NCI-H524 treated with DMSO at 0.1 percent for 48 hours (cell line): Measurements from ENCODE around the gene CHRNA4.
"Not testable (repeated sequence)": the region's sequence is repeated elsewhere in the genome, so short reads cannot be mapped to it uniquely, and the experiment has no call there.

Experiments
- DNase-seq: peaks from one replicate; lab custom pipeline; 2025; lab: John Stamatoyannopoulos, UW

Gene CHRNA4

DNA sequence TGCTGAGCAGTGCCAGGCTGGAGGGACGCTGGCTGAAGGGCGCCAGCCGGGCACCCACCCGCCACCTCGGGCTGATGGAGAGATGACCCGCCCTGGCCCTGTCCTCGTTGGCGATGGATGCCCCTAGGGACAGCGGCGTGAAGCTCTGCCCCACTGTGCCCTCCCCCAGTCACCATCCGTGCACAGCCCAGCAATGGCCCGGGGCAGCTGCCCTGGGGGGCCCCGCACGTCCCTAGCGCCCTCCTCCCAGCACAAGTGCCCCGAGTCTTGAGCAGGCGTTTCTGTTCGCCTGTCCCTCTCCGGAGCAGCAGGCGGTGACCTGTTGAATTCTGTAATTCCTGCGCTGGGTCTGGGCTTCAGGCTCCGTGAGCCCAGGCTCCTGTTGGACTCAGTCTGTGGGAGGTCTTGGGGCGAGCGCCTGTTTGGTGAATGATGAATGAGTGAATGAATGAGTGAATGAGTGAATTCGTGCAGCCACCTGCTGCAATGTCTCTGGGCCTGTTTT lies 36.8 kb upstream of the CHRNA4 start:
- DNase-seq: no peak

DNA sequence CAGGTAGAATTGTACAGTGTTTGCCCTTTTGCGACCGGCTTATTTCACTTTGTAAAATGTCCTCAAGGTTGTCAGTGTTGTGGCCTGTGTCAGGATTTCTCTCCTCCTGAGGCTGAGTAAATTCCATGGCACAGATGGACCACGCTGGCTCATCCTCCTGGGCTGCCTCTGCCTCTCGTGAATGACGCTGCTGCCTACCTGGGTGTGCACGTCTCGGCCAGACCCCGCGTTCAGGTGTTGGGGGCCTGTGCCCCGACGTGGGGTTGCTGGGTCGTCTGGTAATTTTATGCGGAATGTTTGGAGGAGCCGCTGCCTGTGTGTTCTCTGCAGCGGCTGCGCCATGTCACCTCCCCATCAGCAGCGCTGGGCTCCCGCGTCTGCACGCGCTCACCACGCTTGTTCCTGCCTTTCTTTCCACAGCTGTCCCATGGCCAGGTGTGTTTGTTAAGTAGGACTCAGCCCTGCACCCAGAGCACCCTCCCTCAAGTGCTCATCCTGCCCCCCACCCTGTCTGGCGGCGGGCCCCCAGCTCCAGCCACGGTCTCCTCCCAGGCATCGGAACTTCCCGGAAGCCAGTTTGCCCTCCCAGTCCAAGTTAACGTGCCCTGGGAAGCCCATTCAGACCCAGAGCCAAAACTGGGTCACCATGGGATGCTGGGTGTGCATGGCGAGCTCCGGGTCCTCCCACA lies 36.1 kb upstream of the CHRNA4 start:
- no peak for DNase-seq

GRCh38 chr20:63396300-63396699 lies 35.2 kb upstream of the CHRNA4 start:
- no peak for DNase-seq

GRCh38 chr20:63395723-63396122 lies 34.6 kb upstream of the CHRNA4 start:
- DNase-seq: no peak

- DNase-seq: no peak
Observed at GRCh38 chr20:63394920-63395455, 33.8 kb upstream of the CHRNA4 start.

DNA sequence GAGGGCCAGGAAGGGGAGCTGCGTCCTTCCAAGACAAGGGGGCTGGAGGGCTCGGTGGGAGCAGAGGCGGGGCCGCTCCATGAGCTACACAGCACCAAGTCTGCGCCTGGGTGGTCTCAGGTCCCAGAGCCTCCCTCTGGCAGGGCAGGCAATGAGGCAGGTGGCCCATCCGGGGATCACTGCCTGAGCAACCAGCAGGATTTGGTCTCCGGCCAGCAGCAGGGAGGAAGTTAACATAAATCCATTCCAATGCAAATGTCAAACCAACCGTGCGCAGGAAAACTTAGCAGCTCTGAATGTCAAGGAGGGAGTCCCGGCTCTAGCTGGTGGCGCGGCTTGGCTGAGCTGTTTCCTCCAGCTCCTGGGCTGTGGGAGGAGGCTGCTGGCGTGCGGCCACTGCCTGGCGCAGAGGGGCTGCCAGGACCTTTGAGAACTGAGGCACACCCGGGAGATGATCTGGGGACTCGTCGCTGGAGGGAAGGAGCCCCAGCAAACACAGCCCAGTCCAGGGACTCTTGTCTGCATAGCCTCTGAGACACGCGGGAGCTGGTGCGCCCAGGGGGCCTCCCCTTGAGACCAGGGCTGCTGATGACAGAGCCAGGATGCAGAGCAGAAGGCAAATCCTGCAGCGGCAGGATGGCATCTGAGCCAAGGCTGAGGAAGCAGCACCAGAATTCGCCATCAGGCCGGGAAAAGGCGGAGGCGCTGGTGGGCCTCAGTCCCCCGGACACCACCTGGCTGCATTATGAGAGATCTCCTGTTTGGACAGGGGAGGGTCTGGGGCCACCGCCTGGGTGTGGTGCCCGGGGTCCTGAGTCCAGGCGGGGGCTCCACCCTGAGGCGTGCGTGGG lies 33.1 kb upstream of the CHRNA4 start:
- no peak for DNase-seq

DNA sequence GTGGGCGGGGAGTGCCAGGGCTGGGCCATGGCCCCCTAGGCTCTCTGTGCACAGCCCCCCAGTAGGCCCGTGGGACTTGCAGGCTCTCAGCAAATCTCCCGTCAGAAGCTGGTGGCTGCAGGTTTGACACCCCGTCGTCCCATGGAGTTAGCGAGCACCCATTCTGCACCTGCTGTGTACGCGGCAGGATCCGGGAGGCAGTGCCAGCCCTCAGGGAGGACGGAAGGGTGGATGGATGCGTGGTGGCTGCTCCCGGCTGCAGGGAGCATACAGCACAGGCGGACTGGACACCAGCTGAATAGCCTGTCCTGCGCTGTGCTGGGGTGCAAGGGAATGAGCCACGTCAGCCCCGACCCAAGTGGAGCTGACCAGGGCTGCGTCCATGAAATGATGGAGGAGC lies 32.4 kb upstream of the CHRNA4 start:
- DNase-seq: no peak

- DNase-seq: no peak
Observed at GRCh38 chr20:63392465-63393365, 31.6 kb upstream of the CHRNA4 start.

GRCh38 chr20:63387917-63388316 lies 26.8 kb upstream of the CHRNA4 start:
- no peak for DNase-seq

- DNase-seq: no peak
Observed at GRCh38 chr20:63387393-63387792, 26.2 kb upstream of the CHRNA4 start.

DNA sequence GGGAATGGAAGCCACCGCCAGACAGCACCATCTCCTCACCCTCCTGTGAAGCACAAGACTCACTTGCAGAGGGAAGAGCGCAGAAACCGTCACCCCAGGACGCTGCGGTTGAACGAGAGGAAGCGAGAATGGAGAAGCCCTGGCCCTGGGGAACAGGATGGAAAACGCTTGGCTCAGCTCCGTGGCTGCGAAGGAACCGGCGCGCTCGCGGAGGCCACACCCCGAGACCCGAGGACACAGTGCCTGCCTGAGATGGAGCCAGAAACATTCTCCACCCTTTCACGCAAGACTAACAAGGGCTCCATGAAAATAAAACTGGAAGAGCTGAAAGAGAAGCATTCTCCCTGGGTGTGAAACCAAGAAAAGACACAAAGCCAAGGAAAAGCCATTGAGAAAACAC lies 25.3 kb upstream of the CHRNA4 start:
- DNase-seq: no peak

GRCh38 chr20:63385819-63386218 lies 24.7 kb upstream of the CHRNA4 start:
- no peak for DNase-seq

DNA sequence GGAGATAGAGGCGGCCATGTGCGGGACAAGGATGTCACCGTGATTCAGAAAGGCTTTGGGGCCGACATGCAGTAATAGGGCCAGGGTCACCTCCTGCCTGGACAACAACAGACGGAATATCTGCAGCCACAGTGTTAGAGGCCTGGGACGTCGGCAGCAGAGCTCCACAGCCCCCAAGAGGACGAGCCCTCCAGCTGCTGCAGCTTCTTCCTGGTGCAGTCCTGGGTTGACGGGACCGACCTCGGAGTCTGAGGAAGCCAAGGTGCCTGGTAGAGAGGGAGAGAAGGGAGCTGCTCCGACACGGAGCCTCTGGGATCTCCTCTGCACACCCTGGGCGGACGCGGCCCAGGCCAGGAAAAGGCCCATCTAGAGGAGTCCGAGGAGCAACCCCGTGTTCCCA lies 23.2 kb upstream of the CHRNA4 start:
- no peak for DNase-seq

DNA sequence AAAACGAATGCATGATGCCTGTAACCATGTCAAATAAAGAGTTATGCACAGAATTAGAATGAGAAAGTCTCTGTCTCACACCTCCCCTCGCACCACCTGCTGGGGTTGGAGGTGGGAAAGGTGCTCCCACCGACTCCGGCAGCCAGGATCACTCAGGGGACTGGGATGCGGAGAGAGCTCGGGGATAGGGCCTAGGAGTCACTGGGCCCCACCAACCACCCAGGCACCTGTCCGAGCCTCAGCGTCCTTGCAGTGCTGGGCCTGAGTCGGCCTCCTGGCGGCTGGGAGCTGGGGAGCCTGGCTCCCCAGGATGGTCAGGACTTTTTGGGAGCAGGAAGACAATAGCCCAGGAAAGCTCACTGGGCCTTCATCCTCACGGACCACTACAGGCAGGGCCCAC lies 22.4 kb upstream of the CHRNA4 start:
- DNase-seq: no peak

DNA sequence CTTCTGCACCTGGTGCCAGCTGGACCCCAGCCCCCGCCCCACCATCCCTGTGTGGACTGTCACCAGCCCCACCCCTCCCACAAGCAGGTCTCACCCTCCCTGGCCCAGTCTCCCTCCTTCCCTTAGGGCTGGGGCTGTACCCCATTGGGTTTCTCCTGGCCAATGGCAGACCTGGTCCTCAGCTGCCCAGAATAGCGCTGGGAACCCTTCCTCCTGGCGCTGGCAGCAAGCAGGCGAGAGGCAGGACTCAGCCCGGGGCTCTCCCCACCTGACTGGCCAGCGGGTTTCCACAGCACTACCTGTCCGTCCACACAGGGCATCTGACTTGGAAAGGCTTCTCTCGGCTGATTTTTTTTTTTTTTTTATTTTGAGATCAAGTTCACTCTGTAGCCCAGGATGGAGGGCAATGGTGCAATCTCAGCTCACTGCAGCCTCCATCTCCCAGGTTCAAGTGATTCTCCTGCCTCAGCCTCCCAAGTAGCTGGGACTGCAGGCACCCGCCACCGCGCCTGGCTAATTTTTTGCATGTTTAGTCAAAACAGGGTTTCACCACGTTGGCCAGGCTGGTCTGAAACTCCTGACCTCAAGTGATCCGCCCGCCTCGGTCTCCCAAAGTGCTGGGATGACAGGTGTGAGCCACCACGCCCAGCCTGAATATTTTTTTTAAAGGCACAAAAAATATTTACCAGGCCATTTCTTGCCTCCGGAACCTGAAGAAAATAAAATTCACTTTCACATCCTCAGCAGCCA lies 21.6 kb upstream of the CHRNA4 start:
- DNase-seq: no peak

DNA sequence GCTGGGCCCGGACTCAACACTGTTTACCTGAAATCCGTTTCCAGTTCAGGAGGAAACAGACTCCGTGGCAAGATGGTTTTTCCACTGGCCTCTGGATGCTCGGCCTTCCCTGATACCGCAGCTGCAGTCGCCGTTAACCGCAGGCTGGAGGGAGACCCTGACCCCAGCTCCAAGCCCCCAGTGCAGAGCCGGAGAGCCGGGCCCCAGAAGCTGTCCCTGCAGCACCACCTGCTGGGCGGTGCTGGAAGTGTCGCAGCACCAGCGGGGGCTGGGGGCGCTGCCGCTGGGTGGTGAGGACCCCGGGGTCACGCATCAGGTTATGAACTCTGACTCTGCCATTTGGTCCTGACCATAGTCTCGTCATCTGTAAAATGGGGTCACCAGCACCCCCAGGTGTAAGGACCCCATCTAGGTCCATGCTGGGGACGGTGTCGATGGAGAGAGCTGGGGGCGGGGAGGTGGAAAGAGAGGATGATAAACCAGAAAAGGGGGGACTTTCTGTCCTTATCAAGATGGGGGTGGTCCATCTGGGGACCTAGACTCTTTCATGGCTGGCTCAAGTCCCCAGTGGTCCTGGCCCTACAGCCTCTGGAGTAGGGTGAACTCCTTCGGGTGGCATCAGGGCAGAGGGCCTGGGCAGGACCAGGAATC lies 20.8 kb upstream of the CHRNA4 start:
- no peak for DNase-seq

GRCh38 chr20:63380346-63380870 lies 19.3 kb upstream of the CHRNA4 start:
- no peak for DNase-seq

- not testable (repeated sequence) for DNase-seq
Observed at GRCh38 chr20:63379872-63380271, 18.7 kb upstream of the CHRNA4 start.

- DNase-seq: no peak
Observed at GRCh38 chr20:63379296-63379695, 18.1 kb upstream of the CHRNA4 start.

GRCh38 chr20:63378626-63379025 lies 17.5 kb upstream of the CHRNA4 start:
- DNase-seq: no peak
